GM04504 (cell line): ENCODE measurements around the gene LGR6.

ENCODE experiments used
- DNase-seq: peaks from one replicate; pipeline ENCODE4 v3.0.0-alpha.2; 2012; ENCODE audit warnings: low read depth

Gene LGR6

GRCh38 chr1:202268817-202269216 lies 75.2 kb downstream of the LGR6 start:
- no peak for DNase-seq

DNA sequence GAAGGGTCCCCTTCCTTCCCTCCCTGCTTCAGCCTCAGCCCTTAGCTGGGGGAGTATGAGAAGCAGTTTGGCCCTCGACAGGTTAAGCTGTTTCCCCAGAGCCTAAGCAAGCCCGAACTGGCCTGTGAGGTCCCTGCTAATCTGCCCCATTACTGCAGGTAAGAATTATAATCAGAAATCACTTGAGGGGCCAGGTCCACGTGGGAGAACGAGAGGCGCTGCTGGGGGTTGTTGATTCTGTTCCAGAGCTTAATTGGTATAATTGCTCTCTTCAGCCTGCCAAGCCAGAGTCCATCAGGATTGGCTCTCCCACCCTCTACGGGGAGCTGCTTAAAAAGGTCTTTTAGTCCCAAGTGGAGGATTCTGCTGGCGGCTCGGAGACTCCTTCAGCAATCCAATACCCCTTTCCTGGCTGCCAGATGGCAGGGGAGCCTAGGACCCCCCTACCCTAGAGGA lies 77.3 kb downstream of the LGR6 start:
- no peak for DNase-seq

DNA sequence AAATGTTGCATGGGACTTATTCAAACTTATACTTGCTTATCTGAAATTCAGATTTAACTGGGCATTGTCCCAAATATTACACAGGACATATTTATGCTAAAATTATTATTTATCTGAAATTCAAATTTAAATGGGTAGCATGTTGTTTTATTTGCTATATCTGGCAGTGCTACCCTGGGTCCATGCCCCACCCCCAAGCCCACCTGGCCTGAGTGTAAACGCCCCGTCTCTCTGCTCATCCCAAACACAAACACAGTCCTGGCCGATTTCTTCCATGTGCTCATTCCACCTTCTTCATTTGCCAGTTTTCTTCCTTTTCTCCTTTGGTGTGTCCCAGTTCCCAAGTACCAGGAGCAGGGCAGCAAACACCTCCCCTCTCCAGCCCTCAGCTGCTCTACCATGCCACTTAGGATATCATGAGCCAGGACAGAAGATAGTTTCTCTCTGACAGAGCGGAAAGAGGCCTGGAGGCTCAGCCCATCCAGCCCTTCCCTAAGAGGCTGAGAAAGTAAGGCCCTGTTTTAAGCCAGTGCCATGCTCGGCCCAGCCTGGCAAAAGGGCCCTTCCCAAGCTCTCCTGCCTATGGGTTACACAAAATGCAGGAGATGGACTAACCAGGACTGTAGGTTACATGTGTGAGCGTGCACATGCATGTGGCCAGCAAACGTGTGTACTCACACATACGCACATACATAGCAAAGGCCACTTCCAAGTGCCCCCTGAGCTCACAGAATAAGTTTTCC lies 78.7 kb downstream of the LGR6 start:
- no peak for DNase-seq

- DNase-seq, result no peak
Observed at GRCh38 chr1:202274611-202275010, 81.0 kb downstream of the LGR6 start.

DNA sequence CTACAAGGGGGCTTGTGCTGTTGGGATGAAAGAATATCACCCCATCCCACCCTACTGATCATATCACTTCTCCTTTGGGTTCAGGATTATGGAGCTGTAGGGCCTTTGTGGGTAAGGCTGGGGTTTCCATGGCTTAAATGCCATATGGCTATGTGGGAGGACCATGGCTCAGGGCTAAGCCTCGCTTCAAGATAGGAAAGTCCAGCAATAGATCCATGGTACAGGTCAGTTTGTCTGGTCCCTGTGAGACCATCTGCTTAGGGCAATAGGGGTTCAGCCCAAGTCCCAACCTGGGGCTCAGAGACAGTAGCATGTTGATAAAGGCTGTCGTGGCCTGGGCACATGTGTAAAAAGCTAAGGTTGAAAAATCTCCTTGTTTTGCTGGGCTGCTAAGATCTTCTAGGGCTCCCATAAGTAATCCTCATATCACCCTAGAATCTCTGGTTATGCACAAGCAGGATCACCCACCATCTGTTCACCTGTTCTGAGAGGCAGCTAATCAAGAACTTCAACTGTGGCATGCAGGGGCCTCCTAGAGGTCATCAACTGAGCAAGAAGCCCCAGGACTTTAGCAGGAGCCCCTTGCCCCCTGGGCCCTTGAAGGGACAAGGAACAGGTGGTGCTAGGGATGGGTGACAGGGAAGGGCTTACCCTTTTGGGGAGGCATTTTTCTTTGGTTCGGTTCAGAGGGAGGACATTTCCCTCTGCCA lies 81.6 kb downstream of the LGR6 start:
- no peak for DNase-seq

DNA sequence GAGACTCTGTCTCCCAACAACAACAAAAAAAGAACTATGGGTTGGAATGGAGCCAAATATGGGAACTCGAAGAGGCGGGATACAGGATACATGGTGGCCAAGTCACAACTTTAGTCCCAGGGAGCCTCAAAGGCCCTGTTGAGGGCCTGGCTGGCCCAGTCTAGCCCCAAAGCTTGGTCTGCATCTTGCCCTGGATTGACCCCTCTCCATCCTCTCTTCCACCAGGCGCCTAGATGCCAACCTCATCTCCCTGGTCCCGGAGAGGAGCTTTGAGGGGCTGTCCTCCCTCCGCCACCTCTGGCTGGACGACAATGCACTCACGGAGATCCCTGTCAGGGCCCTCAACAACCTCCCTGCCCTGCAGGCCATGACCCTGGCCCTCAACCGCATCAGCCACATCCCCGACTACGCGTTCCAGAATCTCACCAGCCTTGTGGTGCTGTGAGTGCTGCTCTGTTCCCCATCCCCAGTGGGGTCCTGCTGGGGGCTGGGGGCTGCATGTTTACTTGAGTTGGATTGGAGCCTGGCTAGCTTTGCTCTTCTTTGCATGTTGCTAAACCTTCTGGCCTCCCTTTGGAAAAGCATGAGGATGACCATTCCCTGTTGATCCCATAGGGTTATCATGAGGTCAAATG lies 82.6 kb downstream of the LGR6 start:
- no peak for DNase-seq

GRCh38 chr1:202276920-202277319 lies 83.3 kb downstream of the LGR6 start:
- no peak for DNase-seq

DNA sequence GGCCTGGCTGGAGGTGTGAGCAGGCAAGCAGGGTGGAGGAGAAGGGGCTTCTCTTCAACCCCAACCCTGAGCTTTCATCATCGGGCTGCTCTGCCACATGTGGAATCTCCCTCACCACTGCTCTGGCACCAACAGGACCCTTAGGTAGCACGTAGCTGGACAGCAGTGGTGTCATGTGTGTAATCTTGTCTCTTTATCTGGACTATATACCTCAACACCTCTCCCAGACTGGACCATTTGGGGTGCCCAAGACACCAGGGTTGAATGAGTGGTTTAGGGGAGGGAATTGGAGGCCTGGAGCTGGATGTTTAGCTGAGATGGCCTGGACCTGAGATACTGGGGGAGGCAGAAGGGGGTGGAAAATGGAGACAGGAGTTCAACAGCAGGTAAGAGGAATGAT lies 85.2 kb downstream of the LGR6 start:
- DNase-seq, result no peak

DNA sequence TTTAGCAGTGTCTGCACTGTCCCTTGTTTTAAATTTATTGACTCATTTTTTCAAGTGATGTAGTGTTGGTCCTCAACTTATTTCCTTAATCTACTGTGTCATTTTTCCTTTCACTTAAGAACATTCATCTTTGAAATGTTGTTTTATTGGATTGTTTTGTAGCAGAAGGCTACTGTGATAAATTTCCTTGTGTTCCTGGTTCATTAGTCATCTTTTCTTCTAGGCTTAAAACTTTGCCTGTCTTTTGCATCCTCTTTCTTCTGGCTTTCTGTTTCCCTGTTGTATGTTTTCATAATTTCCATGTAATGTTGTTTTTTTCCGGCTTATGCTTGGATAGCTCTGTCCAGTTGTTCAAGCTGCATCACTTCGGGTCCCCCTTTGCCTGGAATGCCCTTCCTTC lies 86.2 kb downstream of the LGR6 start:
- DNase-seq, result no peak

- no peak for DNase-seq
Observed at GRCh38 chr1:202280595-202280994, 87.0 kb downstream of the LGR6 start.

- DNase-seq, result no peak
Observed at GRCh38 chr1:202281316-202282024, 87.9 kb downstream of the LGR6 start.

- DNase-seq, result no peak
Observed at GRCh38 chr1:202282025-202282371, 88.4 kb downstream of the LGR6 start.

DNA sequence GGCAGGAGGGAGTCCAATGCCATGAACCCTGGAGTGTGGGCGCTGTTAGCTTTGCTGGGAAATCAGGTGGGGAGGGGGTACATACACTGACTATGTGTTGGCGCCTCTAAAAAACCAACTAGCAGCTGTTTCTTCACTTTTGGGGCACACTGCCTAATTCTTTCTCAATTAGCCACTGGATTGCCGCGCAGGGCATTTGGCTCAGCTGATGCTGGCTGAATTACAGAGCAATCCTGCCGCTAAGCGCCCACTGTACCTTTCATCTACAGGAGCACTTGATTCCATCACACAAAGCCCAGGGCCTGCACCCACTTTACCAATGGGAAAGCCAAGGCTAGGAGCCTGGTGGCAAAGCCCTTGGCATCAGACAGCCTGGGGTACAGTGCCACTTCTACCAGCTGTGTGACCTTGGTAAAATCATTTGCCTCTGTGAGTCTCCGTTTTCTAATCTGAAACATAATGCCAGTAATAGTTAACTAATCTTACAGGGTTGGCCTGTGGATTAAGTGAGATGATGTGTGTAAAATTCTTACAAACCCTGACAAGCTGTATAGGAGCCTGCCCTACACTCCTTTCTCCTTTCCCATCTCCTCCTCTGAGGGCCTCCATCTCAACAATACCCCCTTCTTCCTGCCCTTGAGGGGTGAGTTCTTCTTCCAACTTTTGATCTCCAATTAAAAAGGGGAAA lies 89.1 kb downstream of the LGR6 start:
- DNase-seq, result no peak

DNA sequence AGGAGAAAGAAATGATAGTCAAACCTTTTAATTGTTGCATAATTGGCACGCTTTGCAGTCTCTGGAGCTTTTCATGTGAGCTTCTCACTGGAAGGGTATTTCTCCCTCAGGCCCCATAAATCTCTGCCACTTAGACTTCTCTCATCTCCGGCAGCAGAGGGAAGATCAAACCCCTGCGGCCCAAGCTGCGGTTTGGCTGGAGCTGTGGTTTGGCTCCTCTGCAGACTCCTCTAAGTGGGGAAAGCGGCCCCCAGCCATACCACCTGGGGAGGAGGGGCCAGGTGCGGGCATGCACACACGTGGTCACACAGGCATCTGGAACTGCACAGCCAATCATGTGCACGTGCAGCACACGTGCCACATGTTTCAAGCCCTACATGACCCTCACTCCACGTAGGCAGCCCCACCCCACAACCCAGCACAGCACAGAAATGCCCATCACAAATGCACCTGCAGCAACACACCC lies 89.8 kb downstream of the LGR6 start:
- peak; percentile 84 for DNase-seq

DNA sequence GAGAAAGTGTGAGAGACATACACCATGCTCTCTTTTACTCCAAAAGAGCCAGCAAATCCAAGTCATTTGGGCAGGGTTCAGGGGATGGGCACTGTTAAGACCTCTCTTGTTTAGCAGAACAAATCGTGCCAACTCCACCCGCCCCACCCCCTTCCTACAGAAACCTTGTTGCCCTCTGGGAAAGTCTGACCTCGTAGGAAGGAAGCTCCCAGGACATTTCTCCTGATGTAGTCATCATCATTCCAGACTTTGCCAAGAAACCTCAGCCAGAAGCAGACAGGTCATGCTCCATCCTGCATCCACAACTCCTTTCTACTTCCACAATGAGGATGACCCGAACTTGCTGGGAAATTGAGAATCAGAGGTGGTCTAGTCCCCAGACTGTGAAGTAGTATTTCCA lies 90.4 kb downstream of the LGR6 start:
- DNase-seq, result peak; percentile 63

GRCh38 chr1:202285908-202286307 lies 92.3 kb downstream of the LGR6 start:
- DNase-seq, result no peak

DNA sequence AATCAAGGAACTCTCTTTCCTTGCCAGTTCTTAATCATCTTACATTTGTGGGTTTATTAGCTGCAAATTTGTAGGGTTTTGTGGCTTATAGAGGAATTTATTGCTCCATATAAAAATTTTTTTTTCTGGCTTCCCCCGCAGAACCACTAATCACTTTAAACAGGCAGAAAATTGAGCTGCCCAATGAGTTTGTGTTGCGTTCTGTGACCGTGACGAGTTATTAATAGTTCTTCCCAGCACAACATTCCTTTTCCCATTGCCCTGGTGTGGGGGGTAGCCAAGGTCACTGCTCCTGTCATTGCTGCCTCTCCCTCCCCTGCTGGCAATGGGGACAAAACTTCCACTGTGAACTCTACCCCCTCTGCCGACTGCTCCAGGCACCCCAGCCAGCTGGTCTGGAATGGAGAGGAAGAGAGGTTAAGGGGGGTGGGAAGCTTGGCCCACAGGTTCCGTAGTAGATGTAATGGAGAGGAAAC lies 93.1 kb downstream of the LGR6 start:
- DNase-seq, result no peak

DNA sequence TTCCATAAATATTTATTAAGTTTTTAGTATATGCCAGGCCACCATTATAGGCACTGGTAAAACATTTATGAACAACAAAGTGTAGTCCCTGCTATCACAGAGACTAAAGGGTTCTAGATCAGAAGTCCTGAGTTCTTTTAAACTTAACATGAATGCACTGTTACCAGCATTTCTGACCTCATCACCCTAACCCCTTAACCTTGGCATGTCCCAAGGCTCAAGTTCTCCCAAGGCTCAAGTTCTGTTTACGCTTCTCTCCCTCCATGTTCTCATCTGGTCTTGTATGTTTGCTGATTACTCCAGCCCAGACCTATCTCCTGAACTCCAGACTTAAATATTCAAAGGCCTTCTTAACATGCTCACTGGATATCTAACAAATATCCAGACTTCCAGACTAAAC lies 93.6 kb downstream of the LGR6 start:
- DNase-seq, result no peak

DNA sequence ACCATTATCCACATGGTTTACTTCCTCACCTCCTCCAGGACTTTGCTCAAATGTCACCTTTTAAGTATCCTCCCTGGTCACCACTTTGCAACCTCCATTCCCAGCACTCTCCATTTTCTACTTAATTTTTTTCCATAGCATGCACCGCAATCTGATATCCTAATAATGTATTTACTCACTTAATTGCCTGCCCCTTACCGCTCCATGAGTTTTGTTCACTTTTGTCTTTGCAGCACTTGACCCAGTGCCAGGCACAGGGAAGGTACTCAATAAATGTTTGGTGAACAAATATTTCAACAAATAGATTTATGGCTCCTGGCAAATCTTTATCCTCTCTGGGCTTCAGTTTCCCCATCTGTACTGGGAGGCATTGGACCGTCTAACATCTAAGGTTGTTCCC lies 94.6 kb downstream of the LGR6 start:
- no peak for DNase-seq

- no peak for DNase-seq
Observed at GRCh38 chr1:202289009-202289408, 95.4 kb downstream of the LGR6 start.

- DNase-seq, result no peak
Observed at GRCh38 chr1:202291001-202291400, 97.4 kb downstream of the LGR6 start.
